CD4-positive, alpha-beta memory T cell (primary cell): ENCODE data around the gene TYMP. TPM values are rescaled to one million over a fixed set of nuclear protein-coding genes. Genes with fewer than 3 reads are reported as not detected.

Experiments
- CTCF ChIA-PET: fragments of 350-600 bp; sonication (Branson Sonifier 250); formaldehyde crosslinking; loops from one replicate; lab custom pipeline; 2021; ENCODE audit warnings: inconsistent platforms; ENCODE audit not compliant: partially characterized antibody; lab: Charles Lee
- POLR2A ChIA-PET: fragments of 350-600 bp; sonication (Branson Sonifier 250); formaldehyde crosslinking; loops from one replicate; lab custom pipeline; 2021; ENCODE audit not compliant: partially characterized antibody; lab: Charles Lee
- DNase-seq, 5 donors: peaks; one replicate each; pipeline versions ENCODE4 v3.0.0 to v3.0.0-alpha.2; 2020 to 2022; ENCODE audit warnings: mixed read lengths in 1 of 5
- H3K27ac ChIP-seq: one replicate; pipeline ENCODE4 v1.7.0; 2013; ENCODE audit warnings: low read depth, low read length
- H3K27me3 ChIP-seq: 2 replicates; pipeline ENCODE4 v1.7.0; 2013; ENCODE audit warnings: mild to moderate bottlenecking, low read length, moderate library complexity; ENCODE audit not compliant: insufficient read depth
- H3K36me3 ChIP-seq: 2 replicates; pipeline ENCODE4 v1.7.0; 2013; ENCODE audit warnings: mild to moderate bottlenecking, low read length, moderate library complexity; ENCODE audit not compliant: insufficient read depth
- H3K4me1 ChIP-seq: 2 replicates; pipeline ENCODE4 v1.7.0; 2013; ENCODE audit warnings: mild to moderate bottlenecking, low read length, moderate library complexity; ENCODE audit not compliant: insufficient read depth
- H3K4me3 ChIP-seq, 2 donors: one replicate each; pipeline ENCODE4 v1.7.0; 2013; ENCODE audit warnings: low read length in 2 of 2, mild to moderate bottlenecking in 1 of 2
- H3K9me3 ChIP-seq, 2 donors: one replicate each; pipeline ENCODE4 v1.7.0; 2013; ENCODE audit warnings: low read length in 2 of 2, control low read depth in 1 of 2; ENCODE audit not compliant: control insufficient read depth in 1 of 2
- H3K27ac Mint-ChIP-seq, 7 donors: one replicate each; pipeline ENCODE4 v1.8.0; 2020 to 2021; ENCODE audit warnings: mixed read lengths in 7 of 7, mild to moderate bottlenecking in 6 of 7, inconsistent platforms in 3 of 7, moderate library complexity in 3 of 7
- H3K27me3 Mint-ChIP-seq, 2 donors: one replicate each; pipeline ENCODE4 v1.8.0; 2020 to 2021; ENCODE audit warnings: mixed read lengths in 2 of 2
- H3K36me3 Mint-ChIP-seq, 2 donors: one replicate each; pipeline ENCODE4 v1.8.0; 2020 to 2021; ENCODE audit warnings: mixed read lengths in 2 of 2, inconsistent platforms in 1 of 2, mild to moderate bottlenecking in 1 of 2
- H3K4me1 Mint-ChIP-seq, 4 donors: one replicate each; pipeline ENCODE4 v1.8.0; 2020 to 2021; ENCODE audit warnings: mixed read lengths in 4 of 4, mild to moderate bottlenecking in 1 of 4
- H3K4me3 Mint-ChIP-seq, 8 donors: one replicate each; pipeline ENCODE4 v1.8.0; 2020 to 2021; ENCODE audit warnings: mixed read lengths in 8 of 8, mild to moderate bottlenecking in 7 of 8, moderate library complexity in 6 of 8, inconsistent platforms in 3 of 8
- H3K9me3 Mint-ChIP-seq, 8 donors: one replicate each; pipeline ENCODE4 v1.8.0; 2020 to 2021; ENCODE audit warnings: mixed read lengths in 8 of 8, mild to moderate bottlenecking in 5 of 8, inconsistent platforms in 3 of 8, moderate library complexity in 1 of 8
- intact Hi-C: fragments of 100-400 bp; cut with micrococcal nuclease; formaldehyde crosslinking; loops from one replicate; pipeline ENCODE4 v1.15.1; 2023
- polyA plus RNA-seq, 2 donors: library from polyadenylated mRNA; unstranded; fragments of 300-500 nt; fragmentation: Illumina TruSeq; gene quantifications; one replicate each; pipeline ENCODE4 v1.2.3, GENCODE V29; 2021
- total RNA-seq, 2 experiments: library from RNA; stranded (reverse); gene quantifications; one replicate each; pipeline ENCODE4 v1.2.3, GENCODE V29; 2021

TYMP gene
- total and polyA plus RNA-seq, 4 experiments from 2014 or later = 15.7 to 30.9 (median 20.0) TPM

- H3K27me3 ChIP-seq = no peaks in the 10 kb centered on the region
- H3K27ac ChIP-seq = no peak overlapping the region
- H3K4me3 ChIP-seq = no peak overlapping the region
- ChIA-PET CTCF (interaction anchor here (1.0 to 2.5 kb wide), 3 partner anchors 12 to 103 kb away, joined by 4 to 10 read pairs (median 4); partner anchors contain the start of gene SYCE3), POLR2A (interaction anchor here (1.5 to 1.9 kb wide), 2 partner anchors 36 to 67 kb away, joined by 3 to 6 read pairs; partner anchors contain the start of genes LMF2 and NCAPH2)
- Mint-ChIP-seq H3K27me3 (no peaks in the 10 kb centered on the region), H3K9me3 (no peaks in the 10 kb centered on the region), H3K4me1 (peaks cover 3 to 23% (median 9%) of the 10 kb centered on the region in 4 donors), H3K4me3 (peak overlapping the region in 1 of 8 donors; percentile 55), H3K36me3 (peaks cover 15 to 21% of the 10 kb centered on the region in 2 donors), H3K27ac (no peak overlapping the region)
- intact Hi-C loops = no loop called here
- H3K36me3 ChIP-seq = peaks cover 6% of the 10 kb centered on the region
- peaks cover 4% of the 10 kb centered on the region for H3K4me1 ChIP-seq
- H3K9me3 ChIP-seq = no peaks in the 10 kb centered on the region
- no peak for DNase-seq
Observed at GRCh38 chr22:50575426-50575941, 45.7 kb upstream of the TYMP start.

- ChIA-PET CTCF (interaction anchor here (1.0 to 1.2 kb wide), 2 partner anchors 11 to 102 kb away, joined by 4 read pairs; partner anchors contain the start of gene SYCE3), POLR2A (interaction anchor here (1.9 kb wide), 1 partner anchor 35 kb away, joined by 6 read pairs; no protein-coding TSS in a partner anchor)
- Histone ChIP-seq H3K27ac (no peak overlapping the region), H3K4me3 (no peak overlapping the region), H3K36me3 (peaks cover 17% of the 10 kb centered on the region), H3K27me3 (no peaks in the 10 kb centered on the region), H3K4me1 (peaks cover 4% of the 10 kb centered on the region), H3K9me3 (no peaks in the 10 kb centered on the region)
- H3K27me3 Mint-ChIP-seq = no peaks in the 10 kb centered on the region
- DNase-seq = no peak
- H3K4me1 Mint-ChIP-seq = peaks cover 0 to 12% (median 5%) of the 10 kb centered on the region in 4 donors
- intact Hi-C loops = no loop called here
- H3K36me3 Mint-ChIP-seq = peaks cover 15 to 24% of the 10 kb centered on the region in 2 donors
- no peaks in the 10 kb centered on the region for H3K9me3 Mint-ChIP-seq
- H3K27ac Mint-ChIP-seq = no peak overlapping the region
- H3K4me3 Mint-ChIP-seq = no peak overlapping the region
Observed at GRCh38 chr22:50574383-50574755, 44.6 kb upstream of the TYMP start.

- Histone ChIP-seq H3K36me3 (peaks cover 22% of the 10 kb centered on the region), H3K4me1 (peaks cover 4% of the 10 kb centered on the region), H3K9me3 (no peaks in the 10 kb centered on the region), H3K27ac (no peak overlapping the region), H3K4me3 (no peak overlapping the region), H3K27me3 (no peaks in the 10 kb centered on the region)
- Mint-ChIP-seq H3K9me3 (no peaks in the 10 kb centered on the region), H3K4me1 (peaks cover 0 to 10% (median 5%) of the 10 kb centered on the region in 4 donors), H3K4me3 (no peak overlapping the region), H3K27ac (no peak overlapping the region), H3K27me3 (no peaks in the 10 kb centered on the region), H3K36me3 (peaks cover 18 to 28% of the 10 kb centered on the region in 2 donors)
- POLR2A ChIA-PET = interaction anchor here (1.0 to 1.4 kb wide), 3 partner anchors 10 to 34 kb away, joined by 3 read pairs; partner anchors contain the start of gene SYCE3
- intact Hi-C loops = no loop called here
- no peak for DNase-seq
- CTCF ChIA-PET = interaction anchor here (1.4 kb wide), 1 partner anchor 11 kb away, joined by 3 read pairs; the partner anchor contains the start of gene SYCE3
Observed at GRCh38 chr22:50573491-50574382, 43.9 kb upstream of the TYMP start.

GRCh38 chr22:50572965-50573364 is 43.2 kb upstream of the TYMP start:
- Mint-ChIP-seq H3K36me3 (peaks cover 21 to 31% of the 10 kb centered on the region in 2 donors), H3K27ac (no peak overlapping the region), H3K9me3 (no peaks in the 10 kb centered on the region), H3K4me1 (peaks cover 0 to 10% (median 5%) of the 10 kb centered on the region in 4 donors), H3K4me3 (no peak overlapping the region), H3K27me3 (no peaks in the 10 kb centered on the region)
- DNase-seq = no peak
- Histone ChIP-seq H3K4me3 (no peak overlapping the region), H3K27ac (no peak overlapping the region), H3K36me3 (peaks cover 25% of the 10 kb centered on the region), H3K9me3 (no peaks in the 10 kb centered on the region), H3K4me1 (peaks cover 4% of the 10 kb centered on the region), H3K27me3 (no peaks in the 10 kb centered on the region)
- ChIA-PET POLR2A (interaction anchor here (1.0 to 1.4 kb wide), 4 partner anchors 10 to 65 kb away, joined by 3 read pairs; partner anchors contain the start of genes LMF2, NCAPH2 and SYCE3), CTCF (interaction anchor here (0.9 to 1.5 kb wide), 3 partner anchors 10 to 33 kb away, joined by 3 to 4 read pairs (median 3); partner anchors contain the start of gene SYCE3)
- intact Hi-C loops = no loop called here

- Mint-ChIP-seq H3K27me3 (no peaks in the 10 kb centered on the region), H3K4me1 (peaks cover 0 to 5% (median 0%) of the 10 kb centered on the region in 4 donors), H3K4me3 (no peak overlapping the region), H3K27ac (no peak overlapping the region), H3K9me3 (no peaks in the 10 kb centered on the region), H3K36me3 (peaks cover 20 to 28% of the 10 kb centered on the region in 2 donors)
- no peaks in the 10 kb centered on the region for H3K9me3 ChIP-seq
- peaks cover 25% of the 10 kb centered on the region for H3K36me3 ChIP-seq
- intact Hi-C loops = no loop called here
- CTCF ChIA-PET = interaction anchor here (0.9 to 1.5 kb wide), 3 partner anchors 23 to 46 kb away, joined by 3 to 4 read pairs (median 4); partner anchors contain the start of gene SCO2
- no peak overlapping the region for H3K27ac ChIP-seq
- H3K27me3 ChIP-seq = no peaks in the 10 kb centered on the region
- no peak for DNase-seq
- no peak overlapping the region for H3K4me3 ChIP-seq
- H3K4me1 ChIP-seq = no peaks in the 10 kb centered on the region
- POLR2A ChIA-PET = interaction anchor here (1.2 to 1.5 kb wide), 3 partner anchors 11 to 64 kb away, joined by 3 to 4 read pairs (median 3); partner anchors contain the start of genes CHKB, LMF2 and NCAPH2
Observed at GRCh38 chr22:50571264-50572175, 41.7 kb upstream of the TYMP start.

- Mint-ChIP-seq H3K36me3 (peaks cover 20 to 24% of the 10 kb centered on the region in 2 donors), H3K4me3 (no peak overlapping the region), H3K9me3 (no peaks in the 10 kb centered on the region), H3K27ac (no peak overlapping the region), H3K4me1 (peaks cover 0 to under 1% (median 0%) of the 10 kb centered on the region in 4 donors), H3K27me3 (no peaks in the 10 kb centered on the region)
- CTCF ChIA-PET = no interaction called here
- intact Hi-C loops = no loop called here
- no peaks in the 10 kb centered on the region for H3K27me3 ChIP-seq
- no peaks in the 10 kb centered on the region for H3K4me1 ChIP-seq
- no peak overlapping the region for H3K27ac ChIP-seq
- no peaks in the 10 kb centered on the region for H3K9me3 ChIP-seq
- POLR2A ChIA-PET = interaction anchor here (1.0 to 1.5 kb wide), 2 partner anchors 26 to 45 kb away, joined by 4 read pairs; partner anchors contain the start of gene SCO2
- no peak for DNase-seq
- H3K36me3 ChIP-seq = peaks cover 25% of the 10 kb centered on the region
- H3K4me3 ChIP-seq = no peak overlapping the region
Observed at GRCh38 chr22:50570861-50571260, 41.0 kb upstream of the TYMP start.
